IMR-90 (cell line): ENCODE data around the gene RAD51B. TPM values are rescaled to one million over a fixed set of nuclear protein-coding genes. Genes with fewer than 3 reads are reported as not detected.

ENCODE experiments used
- ATAC-seq: fragments of 200-7000 bp; cut with Tn5 transposase; 2 replicates; pipeline ENCODE4 v1.9.1; 2020; ENCODE audit warnings: low read depth, mild to moderate bottlenecking, moderate library complexity
- BruUV-seq: library from RNA; stranded (reverse); fragments of 400-500 nt; replicated peaks from 2 replicates; lab custom pipeline; 2021; lab: Mats Ljungman, UMichigan
- CTCF ChIA-PET: fragments of 300-600 bp; formaldehyde crosslinking; extraction: SDS; loops from one replicate; lab custom pipeline; 2021; ENCODE audit warnings: antibody characterized with exemption; lab: Yijun Ruan, JAX
- POLR2A ChIA-PET: fragments of 300-600 bp; sonication (Branson Sonifier 250); formaldehyde crosslinking; loops from one replicate; lab custom pipeline; 2022; ENCODE audit warnings: antibody characterized with exemption; ENCODE audit not compliant: unreplicated experiment; lab: Charles Lee
- DNase-seq: peaks from one replicate; pipeline ENCODE4 v3.0.0; 2013
- H2AFZ ChIP-seq: replicated peaks from 2 replicates; pipeline ENCODE3; 2013; ENCODE audit warnings: low read length, mild to moderate bottlenecking; ENCODE audit not compliant: poor library complexity
- H2AK5ac ChIP-seq: 2 replicates; pipeline ENCODE4 v1.6.1; 2013; ENCODE audit warnings: low read depth, low read length, inconsistent platforms
- H2AK9ac ChIP-seq: replicated peaks from 2 replicates; pipeline ENCODE3; 2013; ENCODE audit warnings: mild to moderate bottlenecking, low read depth, low read length, moderate library complexity; ENCODE audit not compliant: poor library complexity
- H2BK120ac ChIP-seq: 2 replicates; pipeline ENCODE4 v1.6.1; 2013; ENCODE audit warnings: low read depth, low read length, inconsistent platforms
- H2BK15ac ChIP-seq: 3 replicates; pipeline ENCODE4 v1.6.1; 2013; ENCODE audit warnings: low read depth, low read length, inconsistent platforms
- H2BK20ac ChIP-seq: 2 replicates; pipeline ENCODE4 v1.6.1; 2013; ENCODE audit warnings: low read depth, mild to moderate bottlenecking, inconsistent platforms, low read length, moderate library complexity
- H2BK5ac ChIP-seq: 2 replicates; pipeline ENCODE4 v1.6.1; 2013; ENCODE audit warnings: mild to moderate bottlenecking, low read depth, low read length, inconsistent platforms; ENCODE audit not compliant: poor library complexity, severe bottlenecking
- H3K14ac ChIP-seq: replicated peaks from 2 replicates; pipeline ENCODE4 v1.6.1; 2013; ENCODE audit warnings: low read depth, low read length, inconsistent platforms
- H3K18ac ChIP-seq: 2 replicates; pipeline ENCODE4 v1.6.1; 2013; ENCODE audit warnings: low read depth, low read length, control low read depth
- H3K23ac ChIP-seq: 2 replicates; pipeline ENCODE4 v1.6.1; 2013; ENCODE audit warnings: low read depth, low read length, inconsistent platforms
- H3K27ac ChIP-seq: 2 replicates; pipeline ENCODE4 v1.5.1; 2013; ENCODE audit warnings: mild to moderate bottlenecking, control low read depth, low read length; ENCODE audit not compliant: insufficient read depth
- H3K27me3 ChIP-seq: 2 replicates; pipeline ENCODE4 v1.6.1; 2013; ENCODE audit warnings: low read length; ENCODE audit not compliant: control insufficient read depth, insufficient read depth
- H3K36me3 ChIP-seq: 2 replicates; pipeline ENCODE4 v1.6.1; 2013; ENCODE audit warnings: low read length, mixed read lengths; ENCODE audit not compliant: control insufficient read depth, insufficient read depth
- H3K4ac ChIP-seq: 2 replicates; pipeline ENCODE4 v1.6.1; 2013; ENCODE audit warnings: low read depth, low read length, inconsistent platforms
- H3K4me1 ChIP-seq: 2 replicates; pipeline ENCODE4 v1.6.1; 2013; ENCODE audit warnings: low read length, mixed read lengths; ENCODE audit not compliant: control insufficient read depth, insufficient read depth
- H3K4me2 ChIP-seq: 2 replicates; pipeline ENCODE4 v1.6.1; 2013; ENCODE audit warnings: low read depth, mild to moderate bottlenecking, control low read depth, low read length, moderate library complexity
- H3K4me3 ChIP-seq: 2 replicates; pipeline ENCODE4 v1.5.1; 2013; ENCODE audit warnings: low read depth, mild to moderate bottlenecking, control low read depth, low read length, moderate library complexity; ENCODE audit not compliant: insufficient read depth
- H3K56ac ChIP-seq: 2 replicates; pipeline ENCODE4 v1.6.1; 2013; ENCODE audit warnings: low read length, inconsistent platforms; ENCODE audit not compliant: insufficient read depth; ENCODE audit errors: extremely low read depth
- H3K79me1 ChIP-seq, 2 experiments: 2 replicates each; pipeline ENCODE4 v1.6.1; 2013; ENCODE audit warnings: low read length in 2 of 2, inconsistent platforms in 1 of 2, low read depth in 1 of 2
- H3K9ac ChIP-seq: 2 replicates; pipeline ENCODE4 v1.6.1; 2013; ENCODE audit warnings: low read depth, low read length, control low read depth
- H3K9me1 ChIP-seq: 2 replicates; pipeline ENCODE4 v1.6.1; 2013; ENCODE audit warnings: low read length, inconsistent platforms; ENCODE audit not compliant: insufficient read depth
- H3K9me3 ChIP-seq: 2 replicates; pipeline ENCODE4 v1.6.1; 2013; ENCODE audit warnings: low read length; ENCODE audit not compliant: control insufficient read depth, insufficient read depth
- H4K20me1 ChIP-seq: 2 replicates; pipeline ENCODE4 v1.6.1; 2013; ENCODE audit warnings: low read length, inconsistent platforms; ENCODE audit not compliant: insufficient read depth
- H4K5ac ChIP-seq: 2 replicates; pipeline ENCODE4 v1.6.1; 2013; ENCODE audit warnings: mild to moderate bottlenecking, low read depth, low read length, control low read depth
- H4K8ac ChIP-seq, 2 experiments: 2 replicates each; pipeline ENCODE4 v1.6.1; 2013; ENCODE audit warnings: low read depth in 2 of 2, low read length in 2 of 2, control low read depth in 1 of 2, inconsistent platforms in 1 of 2
- H4K91ac ChIP-seq: 2 replicates; pipeline ENCODE4 v1.6.1; 2013; ENCODE audit warnings: low read depth, low read length, inconsistent platforms; ENCODE audit not compliant: insufficient read depth
- BHLHE40 ChIP-seq: fragments of 150-350 bp; IDR thresholded peaks from 2 replicates; pipeline ENCODE4 v1.6.1; 2016; ENCODE audit warnings: mild to moderate bottlenecking, low read depth, low read length
- CEBPB ChIP-seq: IDR thresholded peaks from 2 replicates; pipeline ENCODE4 v1.6.1; 2012; ENCODE audit warnings: low read depth, low read length, improper control_type of control experiment
- WGBS, 2 experiments: methylation state at CpG; one replicate each; pipeline versions ENCODE4 v1.1.5 to v1.1.7; 2013; ENCODE audit warnings: missing lambda C conversion rate in 2 of 2; ENCODE audit not compliant: insufficient read length in 1 of 2; ENCODE audit errors: extremely low coverage in 2 of 2; 5-methylcytosine and 5-hydroxymethylcytosine counted together
- dilution Hi-C: fragments of 300-500 bp; cut with HindIII; formaldehyde crosslinking; loops from one replicate; pipeline ENCODE4 v1.14.3; 2018; ENCODE audit warnings: low sequenced_read_pairs; ENCODE audit not compliant: unreplicated experiment
- in situ Hi-C: fragments of 300-500 bp; cut with MboI; formaldehyde crosslinking; loops from 3 replicates; pipeline ENCODE4 v1.14.3; 2019; ENCODE audit warnings: low sequenced_read_pairs, inconsistent platforms, mixed read lengths
- intact Hi-C: fragments of 100-400 bp; cut with micrococcal nuclease; formaldehyde crosslinking; loops from 2 replicates; pipeline ENCODE4 v1.10.0; 2022
- polyA plus RNA-seq, 3 experiments: library from polyadenylated mRNA; depleted of rRNA; stranded (reverse); fragments of >200 nt; gene quantifications; 2 replicates each; pipeline ENCODE4 v1.2.3, GENCODE V29; 2012; ENCODE audit warnings: low replicate concordance in 1 of 3
- total RNA-seq: library from RNA; depleted of rRNA; stranded (reverse); fragments of >200 nt; gene quantifications from 2 replicates; pipeline ENCODE4 v1.2.3, GENCODE V29; 2012

The RAD51B gene
- total and polyA plus RNA-seq, 2 of the 4 experiments (the other 2 are of a cell fraction) = 5.1 to 18.8 TPM

DNA sequence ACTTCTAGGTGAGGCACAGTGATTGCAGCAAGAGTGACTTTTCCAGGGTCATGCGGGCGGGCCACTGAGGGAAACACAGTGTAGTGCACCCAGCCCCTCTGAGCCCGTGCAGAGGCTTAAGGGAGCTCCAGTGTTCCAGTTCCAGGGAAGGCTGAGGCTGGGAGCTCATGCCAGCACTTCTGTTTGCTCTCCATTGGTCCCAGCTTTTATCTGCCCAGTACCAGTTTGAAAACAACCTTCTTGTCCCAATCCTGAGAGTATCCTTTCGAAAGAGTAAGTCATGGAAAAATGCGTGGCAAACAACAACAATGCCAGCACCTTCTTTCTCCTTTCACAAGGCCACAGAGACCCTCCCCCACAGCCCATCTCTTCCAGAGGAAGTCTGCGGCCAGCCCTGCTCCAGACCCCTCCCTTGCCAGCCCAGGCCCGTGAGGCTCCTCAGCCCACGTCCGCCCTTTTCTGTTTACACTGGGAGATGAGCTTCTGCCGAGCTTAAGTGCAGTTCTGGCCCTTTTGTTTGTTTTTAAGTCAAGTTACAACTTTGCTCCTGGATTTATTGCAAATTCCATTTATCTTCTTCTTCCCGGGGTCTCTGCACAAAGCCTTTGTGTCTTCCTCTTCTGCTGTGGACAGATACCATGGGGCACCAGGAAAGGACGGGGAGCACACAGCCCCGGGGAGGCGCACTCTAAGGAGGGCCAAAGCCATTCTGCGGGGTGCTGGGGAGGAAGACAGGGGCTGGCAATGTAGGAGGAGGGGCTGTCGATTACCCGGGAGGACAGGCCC is 787.7 kb downstream of the RAD51B start:
- H3K9ac ChIP-seq = peak overlapping the region; percentile 35
- H2BK15ac ChIP-seq = peak overlapping the region; percentile 96; the same call in 2 of the 3 replicates
- peak overlapping the region; percentile 98 for H2BK20ac ChIP-seq
- peaks cover 0 to 7% of the 10 kb centered on the region in 2 experiments; a peak in 1 of 4 replicates for H3K79me1 ChIP-seq
- H3K9me1 ChIP-seq = peaks cover 14% of the 10 kb centered on the region
- DNase-seq = peak; percentile 64
- H3K14ac ChIP-seq = peak overlapping the region; percentile 95
- no peaks in the 10 kb centered on the region for H4K20me1 ChIP-seq
- dilution Hi-C loops (no loop called here), in situ Hi-C loops (no loop called here), intact Hi-C loops (no loop called here)
- peak overlapping the region; percentile 77 for H3K27ac ChIP-seq
- H3K4me1 ChIP-seq = peaks cover 24% of the 10 kb centered on the region
- H3K18ac ChIP-seq = peak overlapping the region; percentile 89
- TF ChIP-seq CEBPB = no peak
- peak; percentile 76 for TF ChIP-seq BHLHE40
- CTCF ChIA-PET = no interaction called here
- H2BK5ac ChIP-seq = peak overlapping the region; percentile 66
- peak overlapping the region; percentile 56 to 95 for H4K8ac ChIP-seq
- peak overlapping the region; percentile 96 for H2AK5ac ChIP-seq
- BruUV-seq = no TSS peak
- H3K4me2 ChIP-seq = peak overlapping the region; percentile 13
- H4K5ac ChIP-seq = peak overlapping the region; percentile 97
- H2AFZ ChIP-seq = peak overlapping the region; percentile 88
- H3K9me3 ChIP-seq = peaks cover 2% of the 10 kb centered on the region; the same call in 1 of the 2 replicates
- 5% methylated on average over 5 of the region's 17 CpGs; no CpG with 5 or more reads in 1 of the 2 experiments for WGBS, 2 experiments
- no peaks in the 10 kb centered on the region for H3K36me3 ChIP-seq
- peak overlapping the region; percentile 90 for H4K91ac ChIP-seq
- POLR2A ChIA-PET = interaction anchor here (0.6 to 0.9 kb wide), 2 partner anchors 179 to 182 kb away, joined by 3 read pairs; no protein-coding TSS in a partner anchor
- peak; percentile 94 for ATAC-seq
- H3K27me3 ChIP-seq = no peaks in the 10 kb centered on the region
- H3K56ac ChIP-seq = peak overlapping the region; percentile 73
- H2BK120ac ChIP-seq = peak overlapping the region; percentile 98
- H3K23ac ChIP-seq = peak overlapping the region; percentile 94
- peak overlapping the region; percentile 83 for H2AK9ac ChIP-seq
- H3K4ac ChIP-seq = peak overlapping the region; percentile 99
- H3K4me3 ChIP-seq = no peak overlapping the region
